HG02759 (cell line): Measurements from ENCODE around the gene SIX6.
"Not testable (repeated sequence)": the region's sequence is repeated elsewhere in the genome, so short reads cannot be mapped to it uniquely, and the experiment has no call there.

Source experiments
- ATAC-seq: cut with Tn5 transposase; IDR thresholded peaks from one replicate; pipeline ENCODE4 v1.9.1; 2021; ENCODE audit warnings: mild to moderate bottlenecking, moderate library complexity; ENCODE audit not compliant: unreplicated experiment

The SIX6 gene

DNA sequence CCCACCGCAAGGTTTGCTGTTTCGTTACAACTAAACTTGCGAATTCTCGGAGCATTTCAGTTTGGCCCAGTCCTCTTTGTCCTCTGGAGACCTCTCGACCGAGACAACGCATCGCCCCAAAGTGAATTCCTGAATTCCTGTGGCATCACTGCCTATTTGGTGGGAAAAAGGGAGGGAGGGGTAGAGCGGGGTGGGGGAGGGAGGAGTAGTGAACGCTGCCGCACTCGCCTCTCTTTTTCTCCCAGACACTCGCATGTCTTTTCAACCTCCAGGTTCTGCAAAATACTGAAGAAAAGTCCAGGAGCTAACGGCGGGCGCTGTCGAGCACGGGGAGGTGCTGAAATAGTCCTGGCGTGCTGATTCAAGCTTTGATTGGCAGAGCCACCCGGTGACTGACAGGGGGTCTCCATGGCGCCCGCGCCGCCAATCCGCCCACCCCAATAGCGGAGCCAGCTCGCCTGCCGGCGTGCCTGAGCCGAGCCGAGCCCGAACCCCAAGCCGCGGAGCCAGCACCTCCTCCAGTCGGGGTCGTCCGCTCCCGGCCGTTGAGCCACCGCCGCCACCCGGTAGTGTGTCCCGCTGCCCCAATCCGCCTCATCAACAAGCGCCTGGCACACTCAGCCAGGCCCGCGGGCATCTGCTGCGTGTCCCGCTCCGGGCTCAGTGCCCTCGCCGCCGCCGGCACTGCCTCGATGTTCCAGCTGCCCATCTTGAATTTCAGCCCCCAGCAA is at the start of gene SIX6:
TSS of gene SIX6 (plus strand) at position 440 of the 731 bp plus-strand sequence. CDS start at position 693, 253 bp downstream.
- ATAC-seq, result no peak

DNA sequence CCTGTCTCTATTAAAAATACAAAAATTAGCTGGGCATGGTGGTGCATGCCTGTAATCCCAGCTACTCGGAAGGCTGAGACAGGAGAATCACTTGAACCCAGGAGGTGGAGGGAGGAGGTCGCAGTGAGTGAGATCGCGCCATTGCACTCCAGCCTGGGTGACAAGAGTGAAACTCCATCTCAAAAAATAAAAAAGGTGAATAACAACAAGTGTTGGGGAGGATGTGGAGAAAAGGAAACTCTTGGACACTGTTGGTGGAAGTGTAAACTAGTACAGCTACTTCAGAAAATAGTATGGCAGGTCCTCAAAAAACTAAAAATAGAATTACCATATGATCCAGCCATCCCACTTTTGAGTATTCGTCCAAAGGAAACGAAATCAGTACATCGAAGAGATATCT is 28.7 kb upstream of the SIX6 start:
- ATAC-seq, result not testable (repeated sequence)

DNA sequence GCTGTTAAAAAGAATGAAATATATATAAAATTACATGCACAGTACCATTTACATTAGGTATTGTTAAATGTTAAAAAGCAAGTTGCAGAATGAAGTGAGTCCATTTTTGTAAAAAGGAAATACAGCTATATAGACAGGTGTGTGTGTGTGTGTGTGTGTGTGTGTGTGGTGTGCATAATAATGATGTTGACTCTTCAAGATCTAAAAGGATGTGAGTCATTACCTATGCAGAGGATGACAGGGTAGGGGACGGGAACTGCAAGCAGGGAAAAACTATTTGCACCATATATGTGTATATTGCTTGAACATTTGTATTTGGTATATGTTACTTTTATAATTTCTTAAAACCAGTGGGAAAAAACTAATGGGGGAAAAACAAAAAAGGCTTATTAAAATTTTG is 26.2 kb upstream of the SIX6 start:
- ATAC-seq, result no peak

DNA sequence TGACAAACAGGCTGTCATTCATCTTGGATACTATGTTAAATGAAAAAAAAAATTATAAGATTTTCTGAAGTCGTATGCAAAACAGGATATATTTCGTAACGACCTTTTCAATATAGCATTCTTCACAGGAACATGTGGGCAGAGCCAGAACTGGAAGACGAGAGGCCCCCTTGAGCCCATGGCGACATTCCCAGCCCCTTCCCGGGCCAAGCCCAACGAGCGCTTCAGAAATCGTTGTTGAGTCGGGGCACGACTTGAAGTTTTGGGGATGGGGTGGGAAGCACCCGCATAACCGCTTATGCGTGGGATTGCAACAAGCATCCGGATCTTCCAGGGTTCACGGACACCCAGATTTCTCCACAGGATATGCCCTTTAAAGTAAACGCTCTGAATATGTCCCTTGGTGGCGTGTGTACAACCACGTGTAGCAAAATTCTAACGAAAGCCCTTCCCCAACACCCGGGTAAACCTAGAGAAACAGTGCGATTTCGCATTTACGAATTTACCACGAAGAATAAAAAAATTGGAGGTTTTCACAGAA is 23.8 kb upstream of the SIX6 start:
- no peak for ATAC-seq

DNA sequence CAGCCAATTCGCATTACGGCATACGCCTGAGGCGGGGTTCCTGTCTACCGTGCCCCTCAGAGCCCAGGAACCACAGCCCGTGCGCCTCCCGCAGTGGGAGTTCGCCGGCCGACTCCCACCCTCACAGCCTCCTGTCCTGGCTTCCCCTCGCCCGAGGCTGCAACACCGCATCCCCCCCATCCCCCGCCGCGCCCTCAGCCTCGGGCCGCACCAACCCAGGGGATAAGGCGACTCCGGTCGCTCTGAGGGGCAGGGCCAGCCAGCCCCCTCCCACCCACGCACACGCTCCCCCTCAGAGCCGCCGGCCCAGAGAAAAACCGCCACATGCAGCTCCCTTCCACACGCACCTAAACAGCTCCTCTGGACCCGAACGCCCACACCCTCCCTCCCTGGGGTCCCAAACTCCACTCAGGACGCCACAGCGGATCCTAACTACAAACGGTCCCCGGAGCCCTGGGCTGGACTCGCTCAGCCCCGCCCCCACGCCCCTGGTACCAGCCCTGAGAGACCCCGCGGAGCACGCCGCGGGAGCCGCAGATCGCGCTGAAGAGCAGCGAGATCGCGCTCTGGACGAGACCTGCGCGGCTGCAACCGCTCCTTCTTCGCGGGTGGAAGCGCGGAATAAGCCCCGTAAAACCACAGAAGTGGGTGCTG is 23.2 kb upstream of the SIX6 start, which contains the start of gene C14orf39:
TSS of gene C14orf39 (minus strand) at position 466 of the 654 bp plus-strand sequence. CDS start 985 bp downstream, outside the sequence.
- no peak for ATAC-seq

DNA sequence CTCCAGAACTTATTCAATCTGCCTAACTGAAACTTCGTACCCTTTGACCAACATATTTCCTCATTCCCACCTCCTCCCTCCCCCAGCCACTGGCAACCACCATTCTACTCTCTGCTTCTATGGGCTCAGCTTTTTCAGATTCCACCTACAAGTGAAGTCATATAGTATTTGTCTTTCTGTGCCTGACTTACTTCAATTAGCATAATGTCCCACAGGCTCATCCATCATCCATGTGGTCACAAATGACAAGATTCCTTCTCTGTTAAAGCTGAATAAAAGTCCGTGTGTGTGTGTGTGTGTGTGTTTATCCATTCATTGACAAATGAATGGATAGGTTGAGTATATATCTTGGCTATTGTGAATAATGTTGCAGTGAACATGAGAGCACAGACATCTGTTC is 21.7 kb upstream of the SIX6 start:
- ATAC-seq, result no peak

DNA sequence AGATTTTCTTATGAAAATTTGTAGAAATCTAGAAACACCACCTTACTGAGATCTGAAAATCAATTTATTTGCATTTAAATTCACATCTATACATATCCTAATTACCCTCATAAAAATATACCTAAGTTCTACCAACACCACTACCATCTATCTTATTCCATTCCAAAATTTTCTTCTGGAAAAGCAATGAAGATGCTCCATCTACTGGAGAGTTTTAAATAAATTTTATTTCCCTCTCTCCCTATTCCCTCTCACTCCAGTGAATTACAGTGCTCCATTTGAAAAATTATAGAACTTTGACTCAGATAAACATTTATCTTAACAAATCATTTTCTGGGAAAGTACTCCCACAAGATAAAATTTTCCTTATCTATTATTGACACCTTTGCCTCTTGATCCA is 20.8 kb upstream of the SIX6 start:
- no peak for ATAC-seq

DNA sequence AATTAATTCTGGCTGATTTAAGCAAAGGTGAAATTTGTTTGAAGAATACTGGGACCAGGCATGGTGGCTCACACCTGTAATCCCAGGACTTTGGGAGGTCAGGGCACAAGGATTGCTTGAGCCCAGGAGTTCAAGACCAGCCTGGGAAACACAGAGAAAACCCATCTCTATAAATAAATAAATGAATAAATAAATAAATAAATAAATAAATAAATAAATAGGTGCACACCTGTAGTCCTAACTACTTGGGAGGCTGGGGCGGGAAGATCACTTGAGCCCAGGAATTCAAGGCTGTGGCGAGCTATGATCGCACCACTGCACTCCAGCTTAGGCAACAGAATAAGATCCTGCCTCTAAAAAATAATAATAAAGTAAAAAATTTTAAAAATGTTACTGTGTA is 18.7 kb upstream of the SIX6 start:
- no peak for ATAC-seq

DNA sequence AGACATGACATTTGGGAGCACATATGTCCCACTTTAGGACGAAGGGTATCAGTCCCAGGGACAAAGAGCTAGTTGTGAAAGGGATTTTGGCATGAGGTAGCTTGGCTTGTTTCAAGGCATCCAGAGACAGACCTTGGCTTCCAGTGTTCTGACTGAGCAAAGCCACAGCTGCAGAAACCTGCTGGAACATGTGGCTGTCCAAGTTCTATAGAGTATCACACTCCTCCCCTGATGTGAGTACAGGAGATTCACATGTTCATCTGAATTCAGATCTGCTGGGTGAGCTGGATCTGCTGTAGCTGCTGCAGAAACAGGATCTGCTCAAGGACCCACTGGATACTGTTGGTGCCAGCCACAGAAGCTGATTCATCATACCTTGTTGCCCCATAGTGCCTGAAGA is 13.0 kb upstream of the SIX6 start:
- ATAC-seq, result no peak

DNA sequence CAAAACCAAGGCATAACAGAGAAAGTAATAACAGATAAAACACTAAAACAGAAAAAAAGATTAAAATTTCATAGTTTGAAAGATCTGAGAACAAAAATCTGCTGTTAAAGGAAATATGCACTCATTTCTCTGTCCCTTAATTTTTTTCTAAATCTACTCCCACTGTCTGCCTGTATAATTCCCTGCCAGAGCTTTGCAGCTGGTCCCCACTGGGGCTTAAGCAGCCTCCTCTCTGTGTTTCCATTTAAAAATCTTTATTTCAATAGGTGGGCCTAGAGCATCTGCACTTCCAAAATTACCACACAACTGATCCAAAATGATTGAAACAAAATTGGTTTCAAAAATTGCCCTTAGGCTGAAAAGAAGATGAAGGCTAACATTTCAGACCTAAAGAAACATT is 6.4 kb upstream of the SIX6 start:
- no peak for ATAC-seq

DNA sequence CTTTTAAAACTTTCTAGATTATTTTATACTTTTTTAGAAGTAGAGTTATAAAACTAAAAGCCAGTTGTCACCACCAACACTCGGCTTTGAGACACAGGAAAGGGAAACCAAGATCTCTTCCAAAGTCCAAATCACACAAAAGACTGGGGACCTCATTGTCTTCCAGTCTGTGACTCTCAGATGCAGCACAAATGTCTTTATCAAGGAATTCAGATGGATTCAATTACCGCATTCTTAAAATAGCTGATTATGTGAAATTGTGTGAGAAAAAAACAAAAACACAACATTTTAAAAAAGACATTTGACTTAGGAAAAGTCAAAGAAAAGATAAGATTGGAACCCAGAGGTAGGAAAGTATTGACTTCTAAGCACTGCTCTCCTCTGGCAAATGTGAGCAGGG is 3.5 kb upstream of the SIX6 start:
- no peak for ATAC-seq

DNA sequence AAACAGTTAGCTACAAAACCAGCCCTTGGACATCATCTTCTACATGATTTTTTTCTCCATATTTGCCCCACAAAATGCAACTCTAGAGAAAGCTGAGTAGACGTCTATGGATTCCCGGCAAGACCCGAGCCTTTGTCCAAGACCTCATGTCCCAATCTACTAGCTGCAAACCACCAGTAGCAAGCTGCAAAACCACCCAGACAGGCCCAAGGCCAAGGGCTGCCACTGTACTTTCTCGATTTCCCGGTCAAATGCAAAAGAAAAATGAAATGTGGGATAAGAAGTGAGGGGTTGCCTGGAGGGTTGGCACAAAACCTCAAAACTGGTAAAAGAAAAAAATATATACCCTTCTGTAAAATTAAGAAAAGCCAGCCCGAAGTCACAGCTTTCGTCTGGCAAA is 2.9 kb upstream of the SIX6 start:
- ATAC-seq, result no peak

DNA sequence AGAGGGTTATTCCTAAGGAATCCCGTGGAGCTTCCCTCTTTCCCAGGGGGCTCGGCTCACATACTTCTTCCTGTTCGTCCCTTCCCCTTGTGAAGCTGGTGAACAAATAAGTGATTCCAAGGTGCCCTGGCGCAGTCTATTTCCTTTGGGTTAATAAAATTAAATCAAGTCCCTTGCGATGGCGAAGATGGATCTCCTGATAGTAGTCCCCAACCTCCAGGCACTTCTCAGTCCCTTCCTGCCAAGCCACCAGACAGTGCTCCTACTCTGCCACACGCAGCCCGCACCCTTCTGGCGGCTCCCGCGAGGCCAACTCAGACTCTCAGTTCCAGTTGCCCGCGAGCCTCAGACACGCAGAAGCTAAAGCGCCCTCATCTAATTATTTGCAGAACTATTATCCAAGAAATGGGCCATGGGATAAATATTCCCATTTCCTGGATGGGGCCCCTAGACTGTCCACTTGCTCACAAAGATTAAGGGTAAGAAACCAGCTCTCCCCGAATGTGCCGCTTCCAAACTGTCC is 2.4 kb upstream of the SIX6 start:
- ATAC-seq, result no peak

DNA sequence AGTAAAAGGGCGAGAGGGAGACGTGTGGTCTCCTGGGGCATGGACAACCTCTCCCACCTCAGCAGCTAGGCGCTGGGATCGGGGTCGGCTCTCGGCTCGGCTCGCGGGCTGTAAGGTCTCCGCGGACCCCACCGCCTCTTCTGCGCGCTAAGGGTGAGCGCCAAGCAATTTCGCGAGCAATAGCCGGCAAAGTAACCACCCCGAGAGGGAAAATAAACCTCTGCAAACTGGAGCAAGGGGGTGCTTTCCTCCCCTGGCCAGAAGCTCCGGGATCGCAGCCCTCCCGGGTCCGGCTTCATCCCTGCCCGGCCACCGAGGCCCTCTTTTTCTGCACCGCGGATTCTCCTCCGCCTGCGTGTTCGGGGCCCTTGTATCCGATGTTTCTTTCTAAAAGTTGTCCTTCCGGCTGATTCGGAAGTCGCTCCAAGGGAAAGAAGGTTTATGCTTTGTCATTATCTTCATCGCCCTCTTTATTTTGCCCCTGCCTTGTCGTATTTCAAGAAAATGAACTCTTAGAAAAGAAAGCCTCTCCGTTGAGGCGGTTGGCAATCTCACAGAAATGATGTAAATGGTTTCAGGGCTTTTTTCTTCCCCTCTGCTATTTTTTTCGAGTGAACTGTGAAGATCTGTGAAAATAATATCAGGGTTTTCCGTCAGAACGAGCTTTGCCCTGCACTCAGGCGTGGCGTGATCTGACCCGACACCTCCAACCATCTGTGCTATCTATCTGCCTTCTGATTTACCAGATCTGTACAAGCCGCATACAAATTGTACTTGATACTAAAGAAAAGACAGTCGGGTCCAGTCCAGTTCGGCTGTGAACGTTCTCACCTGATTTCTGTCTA is 1.7 kb upstream of the SIX6 start:
- ATAC-seq, result no peak

DNA sequence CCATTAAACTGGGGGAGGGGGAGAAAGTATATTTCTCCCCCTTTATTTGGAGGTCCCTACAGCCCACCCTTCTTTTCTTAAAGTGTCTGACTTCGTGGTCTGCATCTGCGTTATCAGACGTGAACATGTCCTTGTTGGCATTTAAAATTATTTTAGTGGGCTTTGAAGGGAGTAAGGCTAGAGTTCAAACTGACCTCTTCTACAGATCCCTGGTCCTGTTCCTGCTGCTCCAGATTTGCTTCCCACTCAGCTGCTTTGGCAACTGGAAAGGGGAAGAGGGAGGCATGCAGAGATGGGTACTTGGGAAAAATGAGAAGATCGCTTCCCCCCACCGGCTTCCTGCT is 611 bp upstream of the SIX6 start:
- no peak for ATAC-seq

DNA sequence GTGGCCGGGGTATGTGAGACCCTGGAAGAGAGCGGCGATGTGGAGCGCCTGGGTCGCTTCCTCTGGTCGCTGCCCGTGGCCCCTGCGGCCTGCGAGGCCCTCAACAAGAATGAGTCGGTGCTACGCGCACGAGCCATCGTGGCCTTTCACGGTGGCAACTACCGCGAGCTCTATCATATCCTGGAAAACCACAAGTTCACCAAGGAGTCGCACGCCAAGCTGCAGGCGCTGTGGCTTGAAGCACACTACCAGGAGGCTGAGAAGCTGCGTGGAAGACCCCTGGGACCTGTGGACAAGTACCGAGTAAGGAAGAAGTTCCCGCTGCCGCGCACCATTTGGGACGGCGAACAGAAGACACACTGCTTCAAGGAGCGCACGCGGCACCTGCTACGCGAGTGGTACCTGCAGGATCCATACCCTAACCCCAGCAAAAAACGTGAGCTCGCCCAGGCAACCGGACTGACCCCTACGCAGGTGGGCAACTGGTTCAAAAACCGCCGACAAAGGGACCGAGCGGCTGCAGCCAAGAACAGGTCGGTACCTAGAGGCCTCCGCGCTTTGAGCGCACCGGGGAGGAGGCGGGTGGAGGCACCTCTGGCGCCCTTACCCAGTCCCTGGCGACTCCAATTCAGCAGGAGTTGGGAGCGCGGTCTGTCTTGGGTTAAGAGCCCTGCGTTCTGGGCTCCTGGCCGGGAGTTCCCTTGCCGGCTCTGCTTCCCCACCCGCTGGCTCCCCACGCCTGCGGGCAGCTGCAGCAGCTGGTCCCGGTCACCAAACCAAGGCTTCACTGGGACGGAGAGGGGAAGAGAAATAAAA is 700 bp downstream of the SIX6 start:
- no peak for ATAC-seq

DNA sequence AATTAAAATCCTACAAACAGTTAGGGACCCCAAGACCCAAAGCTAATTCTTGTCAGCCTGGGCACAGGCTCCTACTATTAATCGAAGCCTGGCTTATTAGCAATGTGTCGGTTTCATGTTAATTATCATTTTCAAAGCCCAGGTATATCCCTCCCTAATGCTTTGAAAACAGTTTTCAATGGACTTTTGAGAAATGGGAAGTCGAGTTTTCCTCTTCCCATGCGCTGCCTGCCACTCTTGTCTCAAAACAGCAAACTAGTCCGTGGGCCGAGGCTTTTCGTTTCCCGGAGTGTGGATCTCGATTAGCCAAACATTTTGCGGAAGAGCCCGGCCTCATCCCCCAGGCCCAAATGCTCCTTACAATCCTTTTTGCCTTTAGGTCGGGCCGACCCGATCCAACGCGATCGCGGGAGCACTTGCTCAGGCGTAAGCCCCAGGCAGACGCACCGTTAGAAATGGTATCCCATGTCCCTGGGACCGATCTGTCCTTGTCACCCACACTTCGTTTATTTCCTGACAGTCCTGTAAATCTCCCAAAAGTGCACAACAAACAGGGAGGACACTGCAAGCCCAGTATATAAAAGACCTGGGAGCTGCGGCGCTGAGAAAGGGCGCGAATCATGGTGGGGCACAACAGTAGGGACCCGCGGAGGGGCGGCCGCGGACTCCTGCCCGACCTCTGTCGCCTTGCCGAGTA is 1.5 kb downstream of the SIX6 start:
- ATAC-seq, result no peak

DNA sequence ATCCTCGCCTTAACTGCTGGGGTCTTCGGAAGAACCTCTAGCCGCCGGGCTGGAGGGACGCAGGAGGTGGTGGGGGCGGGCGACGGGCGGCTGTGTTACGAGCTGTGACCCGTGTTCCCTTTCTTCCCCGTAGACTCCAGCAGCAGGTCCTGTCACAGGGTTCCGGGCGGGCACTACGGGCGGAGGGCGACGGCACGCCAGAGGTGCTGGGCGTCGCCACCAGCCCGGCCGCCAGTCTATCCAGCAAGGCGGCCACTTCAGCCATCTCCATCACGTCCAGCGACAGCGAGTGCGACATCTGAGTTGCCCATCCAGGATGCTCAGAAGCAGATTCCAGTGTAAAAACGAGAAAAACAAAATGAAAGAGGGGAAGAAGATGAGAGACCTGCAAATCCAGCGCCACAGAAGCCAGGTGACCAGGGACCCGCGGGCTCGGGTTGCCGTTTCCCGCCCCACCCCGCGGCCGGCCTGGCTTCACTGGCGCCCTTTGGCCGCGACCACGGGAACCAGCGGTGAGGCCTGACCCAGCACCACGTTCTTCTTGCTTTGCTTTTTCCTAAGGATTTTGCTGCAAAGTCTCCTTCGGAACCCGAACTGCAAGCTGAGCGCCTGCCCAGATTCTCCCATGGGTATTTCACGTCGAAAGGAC is 2.1 kb downstream of the SIX6 start:
- ATAC-seq, result no peak

DNA sequence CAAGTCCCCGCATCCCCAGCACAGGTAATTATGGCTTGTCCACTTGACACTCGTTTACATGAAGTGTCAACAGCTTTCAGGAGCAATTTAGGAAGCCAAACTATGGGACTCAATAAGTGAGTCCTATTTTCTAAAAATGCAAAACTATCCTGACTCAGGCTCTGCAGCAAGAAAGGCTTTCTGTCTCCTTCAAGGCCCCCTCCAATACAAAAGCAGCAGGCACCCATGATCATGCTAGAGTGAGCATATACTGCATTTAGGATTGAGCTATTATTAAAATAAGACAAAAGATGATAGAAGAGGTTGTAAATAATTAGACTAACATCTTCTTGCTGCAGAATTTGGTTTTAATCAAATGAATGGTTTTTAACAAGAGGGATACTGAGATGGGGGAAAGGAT is 3.2 kb downstream of the SIX6 start:
- no peak for ATAC-seq
